ENCODE data around the gene ZNF22.

GRCh38 chr10:44965651-44966097 lies 35.0 kb upstream of the ZNF22 start:
- TF ChIP-seq CTCF (IDR thresholded peaks at IDR 0.05 in 4 of 5, conservative IDR thresholded peaks at IDR 0.05 in 1 of 5), result peak in 3 of 5 experiments; percentile 18 to 33 (median 22)
- no peak for TF ChIP-seq POLR2A (IDR thresholded peaks at IDR 0.05)
